UCSD-AML1 (cell line): Measurements from ENCODE around the gene CCDC14.
"Not testable (repeated sequence)": the region's sequence is repeated elsewhere in the genome, so short reads cannot be mapped to it uniquely, and the experiment has no call there.

ENCODE experiments used
- DNase-seq: peaks from one replicate; lab custom pipeline; 2025; ENCODE audit not compliant: unreplicated experiment; lab: John Stamatoyannopoulos, UW

The CCDC14 gene

GRCh38 chr3:123914829-123915228 is 46.2 kb downstream of the CCDC14 start:
- no peak for DNase-seq

DNA sequence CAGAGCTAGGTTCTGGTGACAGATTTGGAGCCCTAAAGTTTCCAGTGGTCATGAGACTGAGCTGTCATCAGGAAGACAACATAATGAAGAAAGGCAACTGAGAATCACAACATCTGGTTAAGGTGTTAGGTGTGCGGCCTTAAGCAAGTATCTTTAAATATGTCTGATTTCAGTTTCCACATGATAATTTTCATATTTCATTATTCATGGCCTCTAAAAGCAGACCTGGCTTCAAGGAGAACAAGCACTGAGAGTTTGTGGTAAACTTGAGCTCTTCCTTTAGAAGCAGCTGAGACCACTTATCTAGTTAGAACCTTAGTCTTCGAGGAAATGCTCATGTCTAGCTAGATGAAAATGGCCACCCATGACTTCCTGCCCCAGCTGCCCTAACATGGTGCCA is 51.2 kb downstream of the CCDC14 start:
- DNase-seq, result no peak

DNA sequence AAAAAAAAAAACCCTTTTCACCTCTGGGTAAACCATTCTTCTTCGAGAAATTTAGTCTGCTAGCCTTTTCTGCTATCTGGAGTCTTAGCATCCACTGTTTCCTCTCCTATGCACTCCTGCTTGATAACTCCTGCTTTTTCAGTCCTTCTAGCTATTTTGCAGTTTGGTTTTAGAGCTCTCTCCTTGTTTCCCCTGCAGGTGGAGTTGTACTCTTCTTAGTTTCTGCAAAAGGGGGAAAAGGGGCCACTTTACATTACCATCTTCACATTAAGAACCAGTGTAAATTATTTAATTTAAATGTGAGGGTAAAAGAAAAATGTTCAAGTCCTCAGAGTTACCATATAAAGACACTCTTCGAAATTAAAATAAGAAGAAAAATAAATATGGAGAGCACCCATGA is 53.3 kb downstream of the CCDC14 start:
- DNase-seq, result no peak

- no peak for DNase-seq
Measured at GRCh38 chr3:123899300-123899865, 61.6 kb downstream of the CCDC14 start.

DNA sequence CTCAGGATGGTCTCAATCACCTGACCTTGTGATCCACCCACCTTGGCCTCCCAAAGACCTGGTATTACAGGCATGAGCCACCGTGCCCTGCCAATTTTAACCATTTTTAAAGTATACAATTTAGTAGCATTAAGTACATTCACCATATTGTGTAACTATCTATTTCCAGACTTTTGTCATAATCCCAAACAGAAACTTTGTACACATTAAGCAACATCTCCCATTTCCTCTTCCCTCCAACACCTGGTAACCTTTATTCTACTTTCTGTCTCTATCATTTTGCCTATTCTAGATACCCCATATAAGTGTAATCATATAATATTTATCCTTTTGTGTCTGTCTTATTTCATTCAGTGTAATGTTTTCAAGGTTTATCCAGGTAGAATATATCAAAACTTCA is 68.0 kb downstream of the CCDC14 start:
- DNase-seq, result no peak

- DNase-seq, result no peak
Measured at GRCh38 chr3:123892195-123892594, 68.8 kb downstream of the CCDC14 start.

DNA sequence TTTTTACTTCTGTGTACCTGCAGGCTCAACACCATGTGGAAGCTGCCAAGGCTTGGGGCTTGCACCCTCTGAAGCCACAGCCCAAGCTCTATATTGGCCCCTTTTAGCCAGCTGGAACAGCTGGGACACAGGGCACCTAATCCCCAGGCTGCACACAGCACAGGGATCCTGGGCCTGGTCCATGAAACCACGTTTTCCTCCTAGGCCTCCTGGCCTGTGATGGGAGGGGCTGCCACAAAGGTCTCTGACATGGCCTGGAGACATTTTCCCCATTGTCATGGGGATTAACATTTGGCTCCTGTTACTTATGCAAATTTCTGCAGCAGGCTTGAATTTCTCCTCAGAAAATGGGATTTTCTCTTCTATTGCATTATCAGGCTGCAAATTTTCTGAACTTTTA is 70.0 kb downstream of the CCDC14 start:
- DNase-seq, result not testable (repeated sequence)

DNA sequence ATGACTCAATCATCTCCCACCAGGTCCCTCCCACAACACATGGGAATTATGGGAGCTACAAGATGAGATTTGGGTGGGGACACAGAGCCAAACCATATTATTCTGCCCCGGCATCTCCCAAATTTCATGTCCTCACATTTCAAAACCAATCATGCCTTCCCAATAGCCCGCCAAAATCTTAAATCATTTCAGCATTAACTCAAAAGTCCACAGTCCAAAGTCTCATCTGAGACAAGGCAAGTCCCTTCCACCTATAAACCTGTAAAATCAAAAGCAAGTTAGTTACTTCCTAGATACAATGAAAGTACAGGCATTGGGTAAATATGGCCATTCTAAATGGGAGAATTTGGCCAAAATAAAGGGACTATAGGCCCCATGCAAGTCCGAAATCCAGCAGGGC is 70.9 kb downstream of the CCDC14 start:
- DNase-seq, result not testable (repeated sequence)

GRCh38 chr3:123884993-123885392 is 76.0 kb downstream of the CCDC14 start:
- no peak for DNase-seq

DNA sequence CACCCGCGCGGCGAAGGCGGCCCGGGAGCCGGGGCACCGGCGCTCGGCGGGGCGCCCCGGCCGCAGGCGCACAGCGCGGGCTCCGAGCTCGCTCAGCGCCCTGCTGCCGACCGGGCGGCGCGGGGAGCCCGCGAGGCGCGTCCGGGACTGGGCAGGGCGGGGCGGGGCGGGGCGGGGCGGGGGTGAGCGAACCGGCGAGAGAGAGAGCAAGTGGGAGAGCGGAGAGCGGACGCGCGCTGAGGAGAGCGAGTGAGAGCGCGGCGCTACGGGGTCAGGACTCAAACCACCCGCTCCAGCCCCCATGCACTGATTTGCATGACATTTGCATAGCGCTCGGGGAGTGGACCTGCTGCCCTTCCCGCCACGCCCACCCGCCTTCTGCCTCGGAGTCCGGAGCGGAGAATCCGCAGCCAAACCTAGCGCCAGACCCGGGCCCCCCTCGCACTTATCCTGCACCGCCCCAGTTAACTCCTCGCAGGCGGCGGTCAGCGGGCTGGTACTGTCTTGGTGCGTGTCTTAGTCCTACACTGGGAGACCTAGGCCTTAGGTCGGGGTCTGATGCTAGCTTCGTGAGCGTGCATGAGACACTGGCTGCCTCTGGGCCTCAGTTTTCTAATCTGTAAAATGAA is 76.7 kb downstream of the CCDC14 start, which contains the start of gene MYLK:
Gene MYLK, minus strand, starts transcription at position 130 of the 629 bp plus-strand sequence. CDS start 90,491 bp downstream, outside the sequence.
- DNase-seq, result peak; percentile 52

- DNase-seq, result no peak
Measured at GRCh38 chr3:123883701-123884202, 77.3 kb downstream of the CCDC14 start.

DNA sequence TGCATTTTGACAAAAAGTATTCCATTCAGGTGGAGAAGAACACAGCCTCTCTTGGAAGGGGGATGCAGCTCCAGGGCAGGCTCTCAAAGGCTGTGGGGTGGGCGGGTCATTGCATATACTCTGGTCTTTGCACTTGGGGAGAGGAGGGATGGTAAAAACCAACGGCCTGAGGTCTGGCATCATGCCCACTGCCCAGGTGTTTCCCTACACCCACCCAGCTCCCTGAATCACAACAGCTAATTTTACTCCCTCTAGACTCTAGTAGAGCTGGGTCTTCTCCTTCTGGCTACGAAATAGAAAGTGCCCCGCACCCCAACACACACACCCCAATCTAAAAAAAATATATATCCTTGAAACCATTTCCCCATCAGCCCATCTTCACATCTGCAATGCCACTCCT is 77.9 kb downstream of the CCDC14 start:
- no peak for DNase-seq

DNA sequence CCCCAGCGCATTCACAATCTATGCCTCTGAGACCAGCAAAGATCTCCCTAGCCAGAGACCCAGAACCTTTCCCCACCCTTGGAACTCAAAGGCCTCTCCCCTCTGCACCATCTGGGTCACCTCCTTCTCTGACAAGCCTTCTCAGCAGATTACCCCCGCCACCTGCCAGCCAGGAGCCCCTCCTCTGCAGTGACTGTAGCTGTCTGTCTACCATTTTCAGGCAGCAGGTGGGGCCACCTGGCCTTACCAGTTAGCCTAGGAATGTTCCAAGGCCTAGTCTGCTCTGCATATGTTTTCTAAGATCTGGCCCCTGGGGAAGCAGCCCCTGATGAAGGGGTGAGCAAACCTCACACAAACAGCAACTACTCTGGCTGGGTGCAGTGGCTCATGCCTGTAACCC is 79.3 kb downstream of the CCDC14 start:
- no peak for DNase-seq

DNA sequence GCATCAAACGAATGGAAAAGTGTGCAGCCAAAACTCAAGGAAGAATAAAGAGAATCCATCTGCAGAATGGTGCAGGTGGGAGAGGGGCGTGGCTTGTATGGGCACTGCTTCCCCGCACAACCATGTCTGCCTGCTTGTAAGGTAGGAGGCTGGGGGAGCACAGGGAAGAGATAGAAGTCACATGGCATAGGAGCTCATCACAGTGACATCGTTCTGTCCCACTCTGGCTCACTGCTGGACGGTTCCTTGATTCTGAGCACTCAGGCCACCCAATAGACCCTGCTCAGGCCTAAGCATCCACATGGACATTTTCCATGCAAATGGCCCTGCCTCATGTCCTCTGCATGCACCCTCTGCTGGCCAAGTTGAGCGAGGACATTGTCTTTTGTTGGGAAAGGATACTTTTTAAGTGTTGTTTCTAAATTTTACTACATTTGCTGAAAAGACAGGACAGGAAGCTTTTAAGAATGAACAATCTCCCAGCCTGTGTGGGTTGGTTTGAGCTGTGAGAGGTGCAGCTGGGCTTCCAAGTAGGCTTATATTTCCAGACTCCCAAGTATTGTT is 79.9 kb downstream of the CCDC14 start:
- DNase-seq, result no peak

DNA sequence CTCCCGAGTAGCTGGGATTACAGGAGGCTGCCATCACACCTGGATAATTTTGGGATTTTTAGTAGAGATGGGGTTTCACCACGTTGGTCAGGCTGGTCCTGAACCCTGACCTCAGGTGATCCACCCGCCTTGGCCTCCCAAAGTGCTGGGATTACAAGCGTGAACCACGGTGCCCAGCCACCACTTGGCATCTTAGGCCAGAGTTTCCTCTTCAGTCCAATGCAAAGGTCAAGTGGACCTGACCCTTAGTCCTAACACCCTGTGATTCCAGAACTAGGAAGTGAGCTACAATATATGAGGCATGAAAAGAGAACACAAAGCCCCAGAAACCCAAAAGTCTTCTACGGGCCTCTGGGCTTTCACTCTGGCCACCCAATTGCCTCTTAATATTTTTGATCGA is 82.2 kb downstream of the CCDC14 start:
- DNase-seq, result no peak

- DNase-seq, result no peak
Measured at GRCh38 chr3:123877965-123878364, 83.1 kb downstream of the CCDC14 start.

DNA sequence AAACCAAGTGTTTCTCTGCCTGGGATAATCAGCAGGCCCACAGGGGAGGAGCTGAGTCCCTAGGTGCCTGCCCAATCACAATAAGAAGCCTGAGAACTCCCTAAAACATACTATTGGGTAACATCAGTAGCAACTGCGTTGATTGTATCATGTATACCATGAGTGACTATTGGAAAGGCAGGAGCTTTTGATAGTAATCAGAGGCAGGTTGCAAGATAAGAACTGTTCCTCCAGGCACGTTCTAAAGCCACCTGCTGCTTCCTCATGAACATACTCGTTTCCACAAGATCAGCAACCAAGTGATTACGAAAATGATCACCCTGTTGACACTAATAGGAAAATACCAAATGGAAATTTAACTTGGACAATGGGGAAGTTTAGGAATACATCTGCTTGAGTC is 83.6 kb downstream of the CCDC14 start:
- no peak for DNase-seq

- DNase-seq, result no peak
Measured at GRCh38 chr3:123876858-123877257, 84.2 kb downstream of the CCDC14 start.

DNA sequence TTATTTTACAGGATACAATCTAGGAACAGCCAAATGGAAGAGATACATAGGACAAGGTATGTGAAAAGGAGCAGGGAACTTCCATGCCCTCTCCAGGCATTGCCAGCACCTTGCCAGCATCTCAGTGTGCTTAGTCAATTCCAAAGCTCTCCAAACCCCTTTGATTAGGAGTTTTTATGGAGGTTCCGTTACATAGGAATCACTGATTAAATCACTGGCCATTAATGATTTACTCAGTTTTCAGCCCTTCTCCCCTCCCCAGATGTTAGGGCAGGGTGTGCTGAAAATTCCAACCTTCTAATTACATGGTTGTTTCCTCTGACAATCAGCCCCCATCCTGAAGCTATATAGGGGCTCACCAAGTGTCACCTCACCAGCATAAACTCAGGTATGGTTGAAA is 88.4 kb downstream of the CCDC14 start:
- no peak for DNase-seq

DNA sequence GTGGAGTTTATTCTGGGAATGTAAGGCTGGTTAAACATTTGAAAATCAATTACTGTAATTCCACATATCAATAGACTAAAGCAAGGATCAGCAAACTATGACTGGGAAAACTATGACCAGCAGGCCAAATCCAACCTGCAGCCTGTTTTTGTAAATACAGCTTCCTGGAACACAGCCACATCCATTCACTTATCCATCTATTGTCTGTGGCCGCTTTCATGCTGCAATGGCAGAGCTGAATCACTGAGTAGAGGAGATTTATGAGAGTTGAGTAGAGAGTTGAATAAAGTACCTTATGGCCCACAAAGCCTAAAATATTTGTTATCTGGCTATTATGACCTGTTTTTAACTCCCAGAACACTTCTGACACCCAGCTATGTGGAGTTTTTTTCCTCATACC is 89.1 kb downstream of the CCDC14 start:
- no peak for DNase-seq

GRCh38 chr3:123870033-123870432 is 91.0 kb downstream of the CCDC14 start:
- no peak for DNase-seq

GRCh38 chr3:123869165-123869564 is 91.9 kb downstream of the CCDC14 start:
- no peak for DNase-seq

- no peak for DNase-seq
Measured at GRCh38 chr3:123864706-123865105, 96.3 kb downstream of the CCDC14 start.
